ENCODE results near the gene DISP3.

DISP3 gene

DNA sequence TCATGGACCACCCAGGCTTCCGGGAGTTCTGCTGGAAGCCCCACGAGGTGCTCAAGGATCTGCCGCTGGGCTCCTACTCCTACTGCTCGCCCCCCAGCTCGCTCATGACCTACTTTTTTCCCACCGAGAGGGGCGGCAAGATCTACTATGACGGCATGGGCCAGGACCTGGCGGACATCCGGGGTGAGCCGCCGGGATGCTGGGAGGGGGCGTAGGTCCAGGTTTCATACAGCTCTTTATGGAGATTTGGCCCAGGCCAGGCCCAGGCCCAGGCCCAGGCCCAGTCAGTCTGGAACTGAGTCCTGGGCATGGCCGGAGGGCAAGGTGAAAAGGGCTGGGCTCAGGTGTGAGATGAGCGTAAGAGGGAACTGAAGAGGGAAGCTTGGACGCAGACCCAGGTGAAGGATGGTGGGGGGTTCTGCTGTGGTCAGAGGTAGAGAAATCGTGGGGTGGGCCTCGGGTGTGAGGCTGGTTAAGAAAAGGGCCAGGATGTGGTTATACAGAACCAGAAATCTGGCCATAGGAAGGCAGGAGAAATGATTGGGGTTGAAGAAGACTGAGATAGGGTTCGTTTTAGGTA, 23.0 kb downstream of the DISP3 start:
- no peak for TF ChIP-seq CTCF (IDR thresholded peaks at IDR 0.05; ENCODE audit: extremely low read depth, missing control alignments)
- DNase-seq (ENCODE audit: low spot score) = no peak

- TF ChIP-seq CTCF (IDR thresholded peaks at IDR 0.05; ENCODE audit: extremely low read depth, missing control alignments) = no peak
Measured at GRCh38 chr1:11502516-11502915, 23.6 kb downstream of the DISP3 start.

DNA sequence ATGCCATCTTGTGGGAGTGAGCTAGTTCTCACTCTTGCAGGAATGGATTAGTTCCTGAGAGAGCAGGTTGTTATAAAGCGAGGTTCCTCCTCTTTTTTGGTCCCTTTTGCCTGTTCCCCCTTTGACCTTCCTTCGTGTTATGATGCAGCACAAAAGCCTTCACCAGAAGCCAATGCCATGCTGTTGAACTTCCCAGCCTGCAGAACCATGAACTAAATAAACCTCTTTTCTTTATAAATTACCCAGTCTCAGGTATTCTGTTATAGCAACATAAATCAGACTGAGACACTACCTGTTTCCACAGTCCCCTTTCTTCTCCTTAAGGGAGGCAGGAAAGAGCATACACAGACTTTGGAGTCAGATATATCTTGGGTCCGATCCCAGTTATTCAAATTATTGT, 25.6 kb downstream of the DISP3 start:
- DNase-seq (ENCODE audit: low spot score) = no peak
- no peak for TF ChIP-seq CTCF (IDR thresholded peaks at IDR 0.05; ENCODE audit: extremely low read depth, missing control alignments)

More at GRCh38 chr1:11502516-11502915, 23.6 kb downstream of the DISP3 start:
- DNase-seq (ENCODE audit: low spot score) = no peak

GRCh38 chr1:11505591-11506538, 26.9 kb downstream of the DISP3 start:
- no peak for TF ChIP-seq CTCF (IDR thresholded peaks at IDR 0.05; ENCODE audit: extremely low read depth, missing control alignments)

DNA sequence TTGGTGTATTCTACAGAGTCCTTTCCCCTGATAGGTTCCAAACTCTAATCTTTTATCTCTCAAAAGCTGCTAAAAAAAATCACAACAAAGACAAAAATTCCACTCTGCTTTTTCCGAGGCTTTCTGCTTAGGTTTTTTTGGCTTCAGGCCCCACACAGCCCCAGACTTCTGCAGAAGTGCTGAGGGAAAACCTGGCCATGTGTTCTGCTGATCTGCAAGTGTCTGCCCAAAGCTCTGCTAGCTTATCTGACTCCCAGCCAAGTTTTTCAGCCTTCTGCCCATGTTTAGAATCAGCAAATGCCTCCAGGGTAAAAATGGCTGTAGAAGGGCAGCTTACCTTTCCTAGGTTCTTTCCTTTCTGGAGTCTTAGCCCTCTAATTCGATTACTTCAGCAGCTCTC, 28.4 kb downstream of the DISP3 start:
- no peak for TF ChIP-seq CTCF (IDR thresholded peaks at IDR 0.05; ENCODE audit: extremely low read depth, missing control alignments)
- DNase-seq (ENCODE audit: low spot score) = no peak

More at GRCh38 chr1:11505591-11506538, 26.9 kb downstream of the DISP3 start:
- no peak for DNase-seq (ENCODE audit: low spot score)

DNA sequence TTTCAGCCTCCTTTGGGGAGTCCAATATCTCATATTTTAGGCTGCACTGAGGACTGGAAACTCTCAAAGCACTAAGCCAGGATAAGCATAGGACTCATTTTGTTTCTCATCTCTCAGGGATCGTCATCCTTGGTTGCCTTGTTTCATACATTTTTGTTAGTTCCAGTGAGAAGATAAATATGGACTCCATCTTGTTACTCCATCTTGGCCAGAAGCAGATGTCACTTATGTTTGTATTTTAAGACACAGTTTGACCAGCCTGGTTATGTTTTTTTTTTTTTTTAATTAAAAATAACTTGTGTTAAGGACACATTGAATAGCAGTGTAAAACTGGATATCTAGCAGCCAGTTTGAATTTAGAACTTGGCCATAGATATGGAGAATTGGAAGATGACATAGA, 34.7 kb downstream of the DISP3 start:
- no peak for TF ChIP-seq CTCF (IDR thresholded peaks at IDR 0.05; ENCODE audit: extremely low read depth, missing control alignments)
- no peak for DNase-seq (ENCODE audit: low spot score)

DNA sequence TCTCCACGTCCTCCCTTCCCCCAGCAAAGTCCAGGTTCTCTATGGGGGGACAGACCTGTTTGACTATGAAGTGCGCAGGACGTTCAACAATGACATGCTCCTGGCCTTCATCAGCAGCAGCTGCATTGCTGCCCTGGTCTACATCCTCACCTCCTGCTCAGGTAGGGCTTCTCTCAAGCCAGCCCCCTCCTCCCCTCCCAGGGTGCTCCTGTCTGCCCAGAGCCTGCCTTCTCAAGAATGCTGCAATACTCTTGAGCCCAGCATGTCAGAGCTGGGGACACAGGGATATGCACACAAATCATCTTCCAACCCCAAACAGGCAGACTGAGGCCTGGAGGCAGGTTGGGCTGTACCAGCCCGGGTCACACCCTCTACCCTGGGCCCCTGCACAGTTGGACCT, 35.4 kb downstream of the DISP3 start:
- no peak for TF ChIP-seq CTCF (IDR thresholded peaks at IDR 0.05; ENCODE audit: extremely low read depth, missing control alignments)
- no peak for DNase-seq (ENCODE audit: low spot score)
